Right lobe of liver (tissue), 6 donors: ENCODE data around the gene NEK9. TPM values are rescaled to one million over a fixed set of nuclear protein-coding genes. Genes with fewer than 3 reads are reported as not detected.
A peak's percentile ranks its signal among the peaks of the same experiment; 100 is the strongest.

Experiments used
- ATAC-seq, 4 donors: fragments of 200-7000 bp; cut with Tn5 transposase; one replicate each; pipeline ENCODE4 v1.9.1; 2020; ENCODE audit warnings: mild to moderate bottlenecking in 4 of 4, moderate library complexity in 4 of 4
- DNase-seq, 3 donors: peaks; one replicate each; pipeline ENCODE4 v3.0.0-alpha.2; 2020
- H3K27ac ChIP-seq, 3 donors: fragments of 200-600 bp; one replicate each; pipeline ENCODE4 v1.8.0; 2022
- H3K27me3 ChIP-seq, 2 donors: fragments of 200-600 bp; one replicate each; pipeline ENCODE4 v1.8.0; 2022
- H3K36me3 ChIP-seq, 4 donors: fragments of 200-600 bp; sonication (generic) in 1 of 4; one replicate each; pipeline versions ENCODE4 v1.5.1 to v1.8.0; 2017 to 2022; ENCODE audit warnings: control low read depth in 1 of 4
- H3K4me1 ChIP-seq, 4 donors: fragments of 200-600 bp; sonication (generic) in 1 of 4; one replicate each; pipeline versions ENCODE4 v1.5.1 to v1.8.0; 2017 to 2022; ENCODE audit warnings: control low read depth in 1 of 4
- H3K4me3 ChIP-seq, 3 donors: fragments of 200-600 bp; one replicate each; pipeline ENCODE4 v1.8.0; 2022
- H3K9me3 ChIP-seq, 4 donors: fragments of 200-600 bp; sonication (generic) in 1 of 4; one replicate each; pipeline versions ENCODE4 v1.5.1 to v1.8.0; 2017 to 2022; ENCODE audit warnings: control low read depth in 1 of 4
- POLR2A ChIP-seq: fragments of 450-650 bp; IDR thresholded peaks from one replicate; pipeline ENCODE4 v1.6.1; 2017; ENCODE audit warnings: antibody characterized with exemption, mild to moderate bottlenecking
- WGBS: methylation state at CpG from one replicate; pipeline ENCODE4 v1.1.6; 2018; ENCODE audit warnings: low coverage, low lambda C conversion rate; ENCODE audit not compliant: insufficient coverage; ENCODE audit errors: missing lambda C conversion rate; 5-methylcytosine and 5-hydroxymethylcytosine counted together
- intact Hi-C, 2 donors: fragments of 100-400 bp; cut with DNase I; formaldehyde crosslinking; loops; one replicate each; pipeline versions ENCODE4 v1.11.2 to v1.14.1; 2022
- total RNA-seq, 6 experiments: library from RNA; depleted of rRNA in 2 of 6; stranded (reverse); fragments of >200 nt in 2 of 6; fragmentation: NEBNext Ultra II Directional in 3 of 6; extraction: Animal tissue kit (Norgen Biotek cat#: 25700) in 3 of 6; gene quantifications; one replicate each; pipeline versions ENCODE4 v1.1.0 to v1.2.4, GENCODE V29; 2016 to 2023
- TF ChIP-seq, protein P1 (sequence below), 4 donors: fragments of 200-600 bp in 3 of 4; fragments of 450-650 bp in 1 of 4; IDR thresholded peaks; one replicate each; pipeline versions ENCODE4 v1.5.1 to v1.8.0; 2016 to 2022; ENCODE audit warnings: antibody characterized with exemption in 4 of 4, mild to moderate bottlenecking in 2 of 4
- donor health status: DM: no; HTN: yes; CAD: no.
- donor health status: DM: no; HTN: no; CAD: no.
- donor health status: DM: no; HTN: no; CAD: no.
- donor health status: DM: no; HTN: yes; CAD: no.
- donor health status: DM: no; HTN: yes; CAD: no.

Gene NEK9
- total RNA-seq, 6 experiments from 2014 or later = 22.2 to 56.8 (median 39.6) TPM

DNA sequence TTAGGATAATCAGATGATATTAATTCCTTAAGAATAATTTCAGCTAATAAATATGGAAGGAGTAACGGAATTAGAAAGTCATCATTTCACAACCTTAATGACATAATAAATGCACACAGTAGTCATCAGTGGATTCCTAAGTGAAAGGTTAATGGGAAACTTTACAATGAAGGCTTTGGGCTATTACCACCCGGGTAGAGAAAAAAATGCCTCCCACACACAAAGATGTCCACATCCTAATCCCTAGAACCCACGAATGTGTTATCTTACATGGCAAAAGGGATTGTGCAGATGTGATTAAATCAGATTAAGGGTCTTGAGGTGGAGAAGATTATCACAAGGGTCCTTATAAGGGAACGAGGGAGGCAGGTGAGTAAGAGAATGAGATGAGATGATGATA is 43.9 kb upstream of the NEK9 start:
- Histone ChIP-seq H3K27me3 (no peaks in the 10 kb centered on the region), H3K36me3 (no peaks in the 10 kb centered on the region), H3K4me1 (peaks cover 0 to 40% (median 7%) of the 10 kb centered on the region in 4 donors), H3K9me3 (no peaks in the 10 kb centered on the region), H3K4me3 (no peak overlapping the region), H3K27ac (no peak overlapping the region)
- no peak for TF ChIP-seq POLR2A
- TF ChIP-seq, protein P1, sequence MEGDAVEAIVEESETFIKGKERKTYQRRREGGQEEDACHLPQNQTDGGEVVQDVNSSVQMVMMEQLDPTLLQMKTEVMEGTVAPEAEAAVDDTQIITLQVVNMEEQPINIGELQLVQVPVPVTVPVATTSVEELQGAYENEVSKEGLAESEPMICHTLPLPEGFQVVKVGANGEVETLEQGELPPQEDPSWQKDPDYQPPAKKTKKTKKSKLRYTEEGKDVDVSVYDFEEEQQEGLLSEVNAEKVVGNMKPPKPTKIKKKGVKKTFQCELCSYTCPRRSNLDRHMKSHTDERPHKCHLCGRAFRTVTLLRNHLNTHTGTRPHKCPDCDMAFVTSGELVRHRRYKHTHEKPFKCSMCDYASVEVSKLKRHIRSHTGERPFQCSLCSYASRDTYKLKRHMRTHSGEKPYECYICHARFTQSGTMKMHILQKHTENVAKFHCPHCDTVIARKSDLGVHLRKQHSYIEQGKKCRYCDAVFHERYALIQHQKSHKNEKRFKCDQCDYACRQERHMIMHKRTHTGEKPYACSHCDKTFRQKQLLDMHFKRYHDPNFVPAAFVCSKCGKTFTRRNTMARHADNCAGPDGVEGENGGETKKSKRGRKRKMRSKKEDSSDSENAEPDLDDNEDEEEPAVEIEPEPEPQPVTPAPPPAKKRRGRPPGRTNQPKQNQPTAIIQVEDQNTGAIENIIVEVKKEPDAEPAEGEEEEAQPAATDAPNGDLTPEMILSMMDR (IDR thresholded peaks at IDR 0.05) = no peak
- intact Hi-C loops = no loop called here
- ATAC-seq (no peak), DNase-seq (no peak)
- WGBS = 50% methylated on average over 4 of the region's 4 CpGs

DNA sequence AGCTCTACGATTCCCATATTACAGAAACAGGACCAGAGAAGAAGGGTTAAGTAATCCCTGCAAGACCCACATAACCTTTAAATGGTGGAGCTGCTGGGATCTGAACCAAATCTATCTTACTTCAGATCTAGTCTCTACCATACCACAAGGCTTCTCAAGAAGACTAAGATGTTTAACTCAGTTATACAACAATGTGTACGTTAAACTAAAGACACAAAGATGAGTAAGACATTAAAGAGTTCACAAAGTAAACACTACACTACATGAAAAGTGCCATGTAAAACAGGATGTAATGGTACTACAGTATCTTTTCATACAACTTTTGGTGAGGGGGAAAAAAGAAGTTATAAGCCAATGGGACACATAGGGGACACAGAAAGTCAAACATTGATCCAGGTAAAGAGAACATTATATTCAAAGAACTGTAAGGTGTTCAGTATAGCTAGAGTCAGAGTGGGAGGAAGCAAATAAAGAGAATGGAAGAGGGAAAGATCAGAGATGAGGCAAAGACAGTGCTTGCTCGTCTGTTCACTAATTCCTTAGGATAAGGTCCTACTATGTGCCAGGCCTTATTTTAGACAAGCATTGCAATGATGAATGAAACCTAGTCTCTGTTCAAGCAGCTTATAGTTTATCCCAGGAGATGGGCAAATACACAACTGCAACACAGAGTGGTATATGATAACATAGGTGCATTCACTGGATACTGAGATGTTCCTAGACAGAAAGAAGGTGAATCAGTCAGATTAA is 41.9 kb upstream of the NEK9 start:
- TF ChIP-seq POLR2A = no peak
- TF ChIP-seq, protein P1 (IDR thresholded peaks at IDR 0.05) = no peak
- WGBS = 83% methylated on average over 3 of the region's 3 CpGs
- Histone ChIP-seq H3K27me3 (no peaks in the 10 kb centered on the region), H3K36me3 (no peaks in the 10 kb centered on the region), H3K9me3 (no peaks in the 10 kb centered on the region), H3K4me1 (peaks cover 0 to 34% (median 4%) of the 10 kb centered on the region in 4 donors), H3K27ac (no peak overlapping the region), H3K4me3 (no peak overlapping the region)
- intact Hi-C loops = no loop called here
- no peak for ATAC-seq
- DNase-seq = no peak

DNA sequence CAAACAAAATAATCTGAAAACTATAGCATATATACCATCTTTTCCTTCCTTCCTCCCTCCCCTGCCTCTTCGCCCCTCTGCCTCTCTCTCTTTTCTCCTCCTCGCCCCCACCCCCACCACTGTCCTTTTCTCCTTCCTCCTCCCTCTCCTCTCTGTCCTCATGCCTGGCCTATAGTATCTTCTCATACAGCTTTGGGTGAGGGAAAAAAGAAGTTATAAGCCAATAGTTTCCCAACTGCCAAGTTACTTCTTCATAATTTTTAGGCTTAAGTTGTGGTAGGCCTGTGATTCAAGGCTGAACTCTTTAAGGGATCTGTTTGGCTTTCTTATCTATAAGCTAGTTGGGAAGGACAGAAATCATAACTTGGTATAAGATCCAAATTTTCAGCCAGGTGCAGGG is 40.5 kb upstream of the NEK9 start:
- no peaks in the 10 kb centered on the region for H3K36me3 ChIP-seq
- peaks cover 0 to 45% (median 4%) of the 10 kb centered on the region in 4 donors for H3K4me1 ChIP-seq
- no peaks in the 10 kb centered on the region for H3K9me3 ChIP-seq
- intact Hi-C loops = no loop called here
- no peak overlapping the region for H3K4me3 ChIP-seq
- no peak for DNase-seq
- ATAC-seq = no peak
- TF ChIP-seq POLR2A = no peak
- TF ChIP-seq, protein P1 (IDR thresholded peaks at IDR 0.05) = no peak
- H3K27me3 ChIP-seq = no peaks in the 10 kb centered on the region
- 59% methylated on average over 2 of the region's 2 CpGs for WGBS
- H3K27ac ChIP-seq = no peak overlapping the region

DNA sequence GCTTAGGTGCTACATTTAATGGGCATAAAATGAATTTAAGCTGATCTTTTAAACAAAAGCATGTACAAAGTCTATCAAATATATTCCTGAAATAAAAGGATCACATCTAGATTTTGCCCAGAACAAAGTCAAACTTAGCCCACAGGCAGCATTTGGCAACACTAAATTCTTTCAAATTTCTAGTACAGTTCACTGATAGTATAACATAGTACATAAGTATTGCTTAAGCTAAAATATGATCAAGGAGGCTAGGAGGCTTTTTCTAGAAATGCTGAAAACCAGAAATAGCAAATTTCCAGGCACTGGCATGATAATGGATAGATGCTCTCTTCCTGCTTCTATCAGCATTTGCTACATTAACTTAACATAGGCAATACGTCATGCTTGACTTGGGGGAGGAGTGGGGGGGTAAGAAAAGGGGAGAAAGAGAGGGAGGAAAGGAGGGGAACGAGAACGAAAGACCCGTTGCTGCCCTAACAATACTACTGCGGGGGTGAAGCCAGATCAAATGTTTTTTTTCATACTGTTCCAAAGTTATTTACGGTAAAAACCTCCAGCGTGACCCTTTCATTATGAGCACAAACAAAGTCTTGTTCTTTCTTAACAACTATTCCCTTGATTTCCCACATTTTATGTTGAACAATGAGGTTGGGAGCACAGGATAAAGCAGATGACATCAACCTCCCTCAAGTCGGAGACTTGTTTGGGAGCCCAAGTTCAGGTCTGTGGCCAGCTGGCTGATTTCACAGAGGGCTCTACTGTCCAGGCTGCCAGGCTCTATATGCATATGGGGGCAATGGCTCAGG is 38.9 kb upstream of the NEK9 start:
- no peaks in the 10 kb centered on the region for H3K36me3 ChIP-seq
- DNase-seq = no peak
- intact Hi-C loops = no loop called here

More for the DNA sequence above, 38.9 kb upstream of the NEK9 start:
- TF ChIP-seq, protein P1 (IDR thresholded peaks at IDR 0.05) = no peak
- no peak for TF ChIP-seq POLR2A
- Histone ChIP-seq H3K9me3 (no peaks in the 10 kb centered on the region), H3K4me3 (no peak overlapping the region), H3K4me1 (peaks cover 0 to 46% (median 5%) of the 10 kb centered on the region in 4 donors), H3K27me3 (no peaks in the 10 kb centered on the region), H3K27ac (no peak overlapping the region)
- WGBS = 61% methylated on average over 7 of the region's 8 CpGs
- peak in 3 of 4 donors; percentile 20 to 37 (median 26) for ATAC-seq
